CD14-positive monocyte (primary cell): ENCODE results near the gene HAPLN3. TPM values are rescaled to one million over a fixed set of nuclear protein-coding genes. Genes with fewer than 3 reads are reported as not detected.

ENCODE experiments used
- DNase-seq, 3 donors: peaks; one replicate each; pipeline ENCODE4 v3.0.0-alpha.2; 2011 to 2022
- H2AFZ ChIP-seq: 2 replicates; pipeline ENCODE4 v1.6.0; 2012; ENCODE audit warnings: mild to moderate bottlenecking, low read depth, low read length, inconsistent platforms; ENCODE audit not compliant: insufficient read depth, poor library complexity, severe bottlenecking
- H3K27ac ChIP-seq, 2 donors: 1 replicate in 1 of 2; 2 replicates in 1 of 2; pipeline ENCODE4 v1.5.1; 2012 to 2013; ENCODE audit warnings: low read length in 2 of 2, control low read depth in 1 of 2, inconsistent platforms in 1 of 2, low read depth in 1 of 2, mild to moderate bottlenecking in 1 of 2
- H3K27me3 ChIP-seq, 2 donors: one replicate each; pipeline versions ENCODE4 v1.6.0 to v1.6.1; 2011 to 2013; ENCODE audit warnings: low read length in 2 of 2; ENCODE audit not compliant: control insufficient read depth in 2 of 2, insufficient read depth in 2 of 2
- H3K36me3 ChIP-seq, 2 donors: replicated peaks in 1 of 2; 1 replicate in 1 of 2; 2 replicates in 1 of 2; pipeline versions ENCODE4 v1.5.1 to v1.6.1; 2012 to 2013; ENCODE audit warnings: low read length in 2 of 2, control low read depth in 1 of 2, inconsistent platforms in 1 of 2, mild to moderate bottlenecking in 1 of 2; ENCODE audit not compliant: insufficient read depth in 2 of 2, control insufficient read depth in 1 of 2
- H3K4me1 ChIP-seq, 2 donors: 1 replicate in 1 of 2; 2 replicates in 1 of 2; pipeline versions ENCODE4 v1.5.1 to v1.6.1; 2012 to 2013; ENCODE audit warnings: low read length in 2 of 2, control low read depth in 1 of 2, inconsistent platforms in 1 of 2, mild to moderate bottlenecking in 1 of 2, moderate library complexity in 1 of 2; ENCODE audit not compliant: insufficient read depth in 2 of 2, control insufficient read depth in 1 of 2
- H3K4me2 ChIP-seq: replicated peaks from 2 replicates; pipeline ENCODE3; 2012; ENCODE audit warnings: low read length, moderate library complexity, mild to moderate bottlenecking; ENCODE audit not compliant: poor library complexity, severe bottlenecking; ENCODE audit errors: extremely low read depth
- H3K4me3 ChIP-seq, 3 experiments: fragments of 200-600 bp in 1 of 3; sonication (generic) in 1 of 3; replicated peaks in 1 of 3; 1 replicate in 2 of 3; 2 replicates in 1 of 3; pipeline ENCODE4 v1.5.1; 2011 to 2013; ENCODE audit warnings: low read length in 3 of 3, mild to moderate bottlenecking in 3 of 3, control low read depth in 2 of 3, low read depth in 2 of 3, inconsistent platforms in 1 of 3, moderate library complexity in 1 of 3
- H3K79me2 ChIP-seq: 2 replicates; pipeline ENCODE4 v1.6.0; 2012; ENCODE audit warnings: mild to moderate bottlenecking, control low read depth, inconsistent platforms, low read length, moderate library complexity; ENCODE audit not compliant: insufficient read depth
- H3K9ac ChIP-seq: 2 replicates; pipeline ENCODE4 v1.6.0; 2017; ENCODE audit warnings: low read length, mild to moderate bottlenecking; ENCODE audit not compliant: insufficient read depth, poor library complexity, severe bottlenecking
- H3K9me3 ChIP-seq, 2 donors: replicated peaks in 1 of 2; 1 replicate in 1 of 2; 2 replicates in 1 of 2; pipeline versions ENCODE4 v1.5.1 to v1.6.1; 2012 to 2013; ENCODE audit warnings: low read length in 2 of 2, control low read depth in 1 of 2; ENCODE audit not compliant: control insufficient read depth in 1 of 2, insufficient read depth in 1 of 2
- H4K20me1 ChIP-seq: 2 replicates; pipeline ENCODE4 v1.6.0; 2012; ENCODE audit warnings: mild to moderate bottlenecking, low read length, control low read depth, moderate library complexity; ENCODE audit not compliant: insufficient read depth
- H3K27ac Mint-ChIP-seq, 7 donors: one replicate each; pipeline ENCODE4 v1.8.0; 2020; ENCODE audit warnings: mild to moderate bottlenecking in 7 of 7, mixed read lengths in 7 of 7, moderate library complexity in 6 of 7, inconsistent platforms in 2 of 7
- H3K27me3 Mint-ChIP-seq, 3 donors: one replicate each; pipeline ENCODE4 v1.8.0; 2021 to 2022; ENCODE audit warnings: low read depth in 3 of 3, mild to moderate bottlenecking in 3 of 3, mixed read lengths in 3 of 3, moderate library complexity in 3 of 3, inconsistent platforms in 1 of 3
- H3K36me3 Mint-ChIP-seq, 2 donors: one replicate each; pipeline ENCODE4 v1.8.0; 2020; ENCODE audit warnings: mixed read lengths in 2 of 2, inconsistent platforms in 1 of 2, mild to moderate bottlenecking in 1 of 2
- H3K4me1 Mint-ChIP-seq: one replicate; pipeline ENCODE4 v1.8.0; 2020; ENCODE audit warnings: mild to moderate bottlenecking, mixed read lengths
- H3K4me3 Mint-ChIP-seq, 2 donors: one replicate each; pipeline ENCODE4 v1.8.0; 2020; ENCODE audit warnings: mild to moderate bottlenecking in 2 of 2, mixed read lengths in 2 of 2, moderate library complexity in 1 of 2
- H3K9me3 Mint-ChIP-seq, 7 donors: one replicate each; pipeline ENCODE4 v1.8.0; 2020 to 2022; ENCODE audit warnings: mixed read lengths in 7 of 7, mild to moderate bottlenecking in 6 of 7, moderate library complexity in 6 of 7, inconsistent platforms in 2 of 7
- WGBS: methylation state at CpG from one replicate; pipeline ENCODE4 v1.1.5; 2013; ENCODE audit warnings: missing lambda C conversion rate; ENCODE audit not compliant: insufficient coverage; 5-methylcytosine and 5-hydroxymethylcytosine counted together
- intact Hi-C, 2 donors: fragments of 100-400 bp; cut with micrococcal nuclease; formaldehyde crosslinking; loops; one replicate each; pipeline versions ENCODE4 v1.15.0 to v1.15.1; 2023
- polyA plus RNA-seq, 3 donors: library from polyadenylated mRNA; depleted of rRNA in 1 of 3; unstranded in 2 of 3; stranded (reverse) in 1 of 3; fragments of 300-500 nt in 2 of 3; fragments of >200 nt in 1 of 3; fragmentation: Illumina TruSeq in 2 of 3; gene quantifications; 1 replicate in 2 of 3; 2 replicates in 1 of 3; pipeline ENCODE4 v1.2.3, GENCODE V29; 2012 to 2021
- TF ChIP-seq, protein P1 (sequence below): fragments of 200-600 bp; IDR thresholded peaks from one replicate; pipeline ENCODE4 v1.8.0; 2022; ENCODE audit warnings: antibody characterized with exemption, mild to moderate bottlenecking

HAPLN3 gene
- polyA plus RNA-seq, 3 donors = 0.60 to 2.8 (median 0.65) TPM

GRCh38 chr15:88842156-88842555 is 53.2 kb downstream of the HAPLN3 start:
- Histone ChIP-seq H3K9ac (no peak overlapping the region), H3K27ac (no peak overlapping the region), H2AFZ (no peak overlapping the region), H3K4me1 (no peaks in the 10 kb centered on the region), H3K4me2 (no peak overlapping the region), H3K79me2 (no peaks in the 10 kb centered on the region), H4K20me1 (no peaks in the 10 kb centered on the region), H3K4me3 (no peak overlapping the region), H3K36me3 (no peaks in the 10 kb centered on the region), H3K9me3 (no peaks in the 10 kb centered on the region), H3K27me3 (no peaks in the 10 kb centered on the region)
- intact Hi-C loops = no loop called here
- no peaks in the 10 kb centered on the region for H3K4me1 Mint-ChIP-seq
- no peaks in the 10 kb centered on the region for H3K9me3 Mint-ChIP-seq
- no peak overlapping the region for H3K27ac Mint-ChIP-seq
- WGBS = 98% methylated on average over 4 of the region's 4 CpGs
- peaks cover 0 to 7% (median 2%) of the 10 kb centered on the region in 3 donors for H3K27me3 Mint-ChIP-seq
- H3K36me3 Mint-ChIP-seq = no peaks in the 10 kb centered on the region
- TF ChIP-seq, protein P1, sequence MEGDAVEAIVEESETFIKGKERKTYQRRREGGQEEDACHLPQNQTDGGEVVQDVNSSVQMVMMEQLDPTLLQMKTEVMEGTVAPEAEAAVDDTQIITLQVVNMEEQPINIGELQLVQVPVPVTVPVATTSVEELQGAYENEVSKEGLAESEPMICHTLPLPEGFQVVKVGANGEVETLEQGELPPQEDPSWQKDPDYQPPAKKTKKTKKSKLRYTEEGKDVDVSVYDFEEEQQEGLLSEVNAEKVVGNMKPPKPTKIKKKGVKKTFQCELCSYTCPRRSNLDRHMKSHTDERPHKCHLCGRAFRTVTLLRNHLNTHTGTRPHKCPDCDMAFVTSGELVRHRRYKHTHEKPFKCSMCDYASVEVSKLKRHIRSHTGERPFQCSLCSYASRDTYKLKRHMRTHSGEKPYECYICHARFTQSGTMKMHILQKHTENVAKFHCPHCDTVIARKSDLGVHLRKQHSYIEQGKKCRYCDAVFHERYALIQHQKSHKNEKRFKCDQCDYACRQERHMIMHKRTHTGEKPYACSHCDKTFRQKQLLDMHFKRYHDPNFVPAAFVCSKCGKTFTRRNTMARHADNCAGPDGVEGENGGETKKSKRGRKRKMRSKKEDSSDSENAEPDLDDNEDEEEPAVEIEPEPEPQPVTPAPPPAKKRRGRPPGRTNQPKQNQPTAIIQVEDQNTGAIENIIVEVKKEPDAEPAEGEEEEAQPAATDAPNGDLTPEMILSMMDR = no peak
- no peak overlapping the region for H3K4me3 Mint-ChIP-seq
- no peak for DNase-seq

DNA sequence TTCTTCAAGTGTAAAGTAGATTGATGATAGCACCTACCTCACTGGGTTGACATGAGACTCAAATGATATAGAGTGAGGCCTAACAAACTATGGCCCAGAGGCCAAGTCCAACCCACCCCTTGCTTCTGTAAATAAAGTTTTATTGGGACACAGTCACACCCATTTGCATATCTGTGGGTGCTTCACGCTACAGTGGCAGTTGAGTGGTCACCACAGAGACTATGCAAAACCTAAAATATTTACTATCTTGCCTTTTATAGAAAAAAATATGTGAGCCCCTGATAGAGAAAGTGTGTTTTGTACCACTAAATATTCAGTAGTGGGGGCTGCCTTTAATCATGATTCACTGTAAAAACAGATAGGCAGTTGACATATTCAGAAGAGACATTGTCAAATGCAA is 54.1 kb downstream of the HAPLN3 start:
- no peak overlapping the region for H2AFZ ChIP-seq
- no peaks in the 10 kb centered on the region for H4K20me1 ChIP-seq
- intact Hi-C loops = no loop called here
- no peaks in the 10 kb centered on the region for H3K4me1 ChIP-seq
- Mint-ChIP-seq H3K27me3 (peaks cover 2 to 6% (median 2%) of the 10 kb centered on the region in 3 donors), H3K4me1 (no peaks in the 10 kb centered on the region), H3K36me3 (no peaks in the 10 kb centered on the region), H3K4me3 (no peak overlapping the region), H3K9me3 (no peaks in the 10 kb centered on the region), H3K27ac (no peak overlapping the region)
- no peaks in the 10 kb centered on the region for H3K36me3 ChIP-seq
- no peaks in the 10 kb centered on the region for H3K9me3 ChIP-seq
- no peaks in the 10 kb centered on the region for H3K79me2 ChIP-seq
- H3K9ac ChIP-seq = no peak overlapping the region
- H3K27ac ChIP-seq = no peak overlapping the region
- no CpG with 5 or more reads among the region's 1 CpG for WGBS
- no peak overlapping the region for H3K4me3 ChIP-seq
- H3K4me2 ChIP-seq = no peak overlapping the region
- DNase-seq = no peak
- H3K27me3 ChIP-seq = no peaks in the 10 kb centered on the region
- TF ChIP-seq, protein P1 = no peak
